Psoas muscle (tissue), 8 donors: Measurements from ENCODE around the gene RASAL2. TPM values are rescaled to one million over a fixed set of nuclear protein-coding genes. Genes with fewer than 3 reads are reported as not detected.

Source experiments
- ATAC-seq, 4 donors: fragments of 200-7000 bp; cut with Tn5 transposase; one replicate each; pipeline ENCODE4 v1.9.1; 2020; ENCODE audit warnings: moderate library complexity in 3 of 4, mild to moderate bottlenecking in 2 of 4
- DNase-seq, 2 donors: peaks; one replicate each; pipeline ENCODE4 v3.0.0-alpha.2; 2020
- H3K27ac ChIP-seq: fragments of 200-600 bp; one replicate; pipeline ENCODE4 v1.8.0; 2022
- H3K27me3 ChIP-seq, 3 donors: fragments of 200-600 bp in 1 of 3; one replicate each; pipeline versions ENCODE4 v1.6.1 to v1.8.0; 2013 to 2022; ENCODE audit warnings: low read length in 2 of 3, mild to moderate bottlenecking in 2 of 3, moderate library complexity in 1 of 3; ENCODE audit not compliant: insufficient read depth in 3 of 3
- H3K36me3 ChIP-seq, 2 donors: fragments of 200-600 bp in 1 of 2; one replicate each; pipeline versions ENCODE4 v1.6.1 to v1.8.0; 2013 to 2022; ENCODE audit warnings: low read depth in 1 of 2, mild to moderate bottlenecking in 1 of 2, moderate library complexity in 1 of 2; ENCODE audit not compliant: insufficient read depth in 1 of 2
- H3K4me1 ChIP-seq: fragments of 200-600 bp; one replicate; pipeline ENCODE4 v1.8.0; 2022
- H3K4me3 ChIP-seq: fragments of 200-600 bp; one replicate; pipeline ENCODE4 v1.8.0; 2022; ENCODE audit warnings: mild to moderate bottlenecking
- H3K9me3 ChIP-seq: fragments of 200-600 bp; one replicate; pipeline ENCODE4 v1.8.0; 2022
- WGBS, 3 donors: extraction: QIAGEN DNeasy Blood & Tissue Kit; methylation state at CpG; one replicate each; pipeline versions ENCODE4 v1.1.6 to v1.1.7; 2013; 5-methylcytosine and 5-hydroxymethylcytosine counted together
- intact Hi-C, 2 donors: fragments of 100-400 bp; cut with DNase I; formaldehyde crosslinking; loops; one replicate each; pipeline versions ENCODE4 v1.11.0 to v1.14.2; 2022
- polyA plus RNA-seq, 3 donors: library from polyadenylated mRNA; stranded (reverse); fragments of 200-250 nt; gene quantifications; one replicate each; pipeline ENCODE4 v1.2.3, GENCODE V29; 2013
- total RNA-seq, 4 donors: library from RNA; stranded (reverse); fragmentation: NEBNext Ultra II Directional in 2 of 4; extraction: Animal tissue kit (Norgen Biotek cat#: 25700) in 2 of 4; gene quantifications; one replicate each; pipeline versions ENCODE4 v1.2.1 to v1.2.4, GENCODE V29; 2021 to 2023
- TF ChIP-seq, protein P1 (sequence below): fragments of 200-600 bp; IDR thresholded peaks from one replicate; pipeline ENCODE4 v1.8.0; 2022; ENCODE audit warnings: antibody characterized with exemption
- donor health status: healthy with polysubstance abuse.
- donor health status: DM: no; HTN: no; CAD: no; lungs with moderate emphysema.
- donor health status: Bipolar disorder and iron deficiency.
- donor health status: healthy.
- donor health status: DM: yes; HTN: yes; CAD: no.
- donor health status: DM: no; HTN: no; CAD: no.
- donor health status: DM: no; HTN: no; CAD: no.
- donor health status: DM: yes; HTN: yes; CAD: no.

RASAL2 gene
- total and polyA plus RNA-seq, 7 donors, result 1.9 to 42.1 (median 5.5) TPM

DNA sequence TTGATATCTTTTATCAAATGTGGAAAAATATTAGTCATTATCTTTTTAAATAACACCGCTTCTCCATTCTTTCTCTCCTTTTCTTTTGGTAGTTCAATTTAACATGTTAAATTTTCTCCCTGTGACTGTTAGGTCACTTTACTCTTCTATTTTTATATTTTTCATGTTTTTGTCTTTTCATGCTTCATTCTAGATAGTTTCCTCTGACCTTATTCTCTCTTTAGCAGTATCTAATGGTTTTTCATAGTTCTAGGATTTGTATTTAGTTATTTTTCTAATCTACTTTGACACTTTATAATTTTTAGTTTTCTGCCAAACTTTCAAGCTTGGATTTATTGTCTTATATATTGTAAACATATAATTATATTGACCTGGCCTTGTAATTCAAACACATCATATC, 116.0 kb downstream of the RASAL2 start:
- Histone ChIP-seq H3K27me3 (no peaks in the 10 kb centered on the region), H3K4me3 (no peak overlapping the region), H3K9me3 (peaks cover 34% of the 10 kb centered on the region), H3K36me3 (peaks cover 0 to 4% of the 10 kb centered on the region in 2 donors), H3K4me1 (no peaks in the 10 kb centered on the region), H3K27ac (no peak overlapping the region)
- ATAC-seq (no peak), DNase-seq (no peak)
- intact Hi-C loops, result no loop called here
- WGBS, 3 donors, result 95 to 100% (median 99%) methylated on average over 1 of the region's 1 CpG
- TF ChIP-seq, protein P1, sequence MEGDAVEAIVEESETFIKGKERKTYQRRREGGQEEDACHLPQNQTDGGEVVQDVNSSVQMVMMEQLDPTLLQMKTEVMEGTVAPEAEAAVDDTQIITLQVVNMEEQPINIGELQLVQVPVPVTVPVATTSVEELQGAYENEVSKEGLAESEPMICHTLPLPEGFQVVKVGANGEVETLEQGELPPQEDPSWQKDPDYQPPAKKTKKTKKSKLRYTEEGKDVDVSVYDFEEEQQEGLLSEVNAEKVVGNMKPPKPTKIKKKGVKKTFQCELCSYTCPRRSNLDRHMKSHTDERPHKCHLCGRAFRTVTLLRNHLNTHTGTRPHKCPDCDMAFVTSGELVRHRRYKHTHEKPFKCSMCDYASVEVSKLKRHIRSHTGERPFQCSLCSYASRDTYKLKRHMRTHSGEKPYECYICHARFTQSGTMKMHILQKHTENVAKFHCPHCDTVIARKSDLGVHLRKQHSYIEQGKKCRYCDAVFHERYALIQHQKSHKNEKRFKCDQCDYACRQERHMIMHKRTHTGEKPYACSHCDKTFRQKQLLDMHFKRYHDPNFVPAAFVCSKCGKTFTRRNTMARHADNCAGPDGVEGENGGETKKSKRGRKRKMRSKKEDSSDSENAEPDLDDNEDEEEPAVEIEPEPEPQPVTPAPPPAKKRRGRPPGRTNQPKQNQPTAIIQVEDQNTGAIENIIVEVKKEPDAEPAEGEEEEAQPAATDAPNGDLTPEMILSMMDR, result no peak

DNA sequence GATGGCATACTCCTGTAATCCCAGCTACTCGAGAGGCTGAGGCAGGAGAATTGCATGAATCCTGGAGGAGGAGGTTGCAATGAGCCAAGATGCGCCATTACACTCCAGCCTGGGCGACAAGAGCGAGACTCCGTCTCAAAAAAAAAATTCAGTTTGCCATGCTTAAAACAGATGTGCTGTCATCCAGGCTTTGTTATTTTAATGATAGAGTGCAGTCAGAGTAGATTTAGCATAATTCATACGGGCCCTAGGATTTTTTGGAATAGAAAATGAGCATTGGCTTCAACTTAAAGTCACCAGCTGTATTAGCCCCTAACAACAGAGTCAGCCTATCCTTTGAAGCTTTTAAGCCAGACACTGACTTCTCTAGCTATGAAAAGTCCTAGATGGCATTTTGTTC, 124.6 kb downstream of the RASAL2 start:
- Histone ChIP-seq H3K9me3 (no peaks in the 10 kb centered on the region), H3K4me1 (no peaks in the 10 kb centered on the region), H3K27me3 (no peaks in the 10 kb centered on the region), H3K4me3 (no peak overlapping the region), H3K27ac (no peak overlapping the region), H3K36me3 (no peaks in the 10 kb centered on the region)
- TF ChIP-seq, protein P1, result no peak
- ATAC-seq, result no peak
- no peak for DNase-seq
- intact Hi-C loops, result no loop called here
- 91 to 95% (median 94%) methylated on average over 6 of the region's 6 CpGs for WGBS, 3 donors

DNA sequence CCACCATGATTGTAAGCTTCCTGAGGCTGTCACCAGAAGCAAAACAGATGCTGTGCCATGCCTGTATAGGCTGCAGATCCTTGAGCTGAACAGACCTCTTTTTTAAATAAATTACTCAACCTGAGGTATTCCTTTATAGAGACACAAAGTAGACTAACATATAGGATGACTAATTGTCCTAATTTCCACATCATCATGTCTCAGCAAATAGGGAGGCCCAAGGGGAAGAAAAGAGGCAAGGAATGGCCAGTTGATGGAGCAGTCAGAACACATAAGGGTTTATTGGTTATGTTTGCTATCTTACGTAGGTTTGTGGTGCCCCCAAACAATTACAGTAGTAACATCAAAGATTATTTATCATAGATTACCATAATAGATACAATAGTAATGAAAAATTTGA, 126.2 kb downstream of the RASAL2 start:
- Histone ChIP-seq H3K9me3 (no peaks in the 10 kb centered on the region), H3K4me1 (no peaks in the 10 kb centered on the region), H3K27ac (no peak overlapping the region), H3K36me3 (no peaks in the 10 kb centered on the region), H3K4me3 (no peak overlapping the region), H3K27me3 (no peaks in the 10 kb centered on the region)
- ATAC-seq, result no peak
- no peak for DNase-seq
- WGBS, 3 donors, result 94 to 100% (median 97%) methylated on average over 1 of the region's 1 CpG
- intact Hi-C loops, result no loop called here
- TF ChIP-seq, protein P1, result no peak

DNA sequence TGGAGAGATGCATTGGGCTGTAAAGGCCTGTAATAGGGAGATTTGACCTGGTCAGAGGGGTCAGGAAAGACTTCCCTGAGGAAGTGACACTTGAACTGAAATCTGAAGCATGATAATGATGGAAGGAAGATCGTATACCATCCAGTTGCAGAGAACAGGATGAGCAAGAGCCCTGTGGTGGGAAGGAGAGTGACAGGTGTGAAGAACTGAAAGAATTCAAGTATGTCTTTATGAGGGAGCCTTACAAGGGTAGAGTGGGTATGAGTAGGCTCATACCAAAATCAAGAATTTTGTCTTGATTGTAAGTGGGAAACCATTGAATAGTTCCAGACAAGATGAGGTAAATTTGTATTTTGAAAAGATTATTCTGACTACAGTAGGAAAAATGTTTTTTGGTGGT, 129.4 kb downstream of the RASAL2 start:
- H3K36me3 ChIP-seq, result no peaks in the 10 kb centered on the region
- DNase-seq (no peak), ATAC-seq (no peak)
- H3K9me3 ChIP-seq, result no peaks in the 10 kb centered on the region
- H3K4me1 ChIP-seq, result no peaks in the 10 kb centered on the region
- 62 to 74% (median 66%) methylated on average over 1 of the region's 1 CpG for WGBS, 3 donors
- no peak overlapping the region for H3K4me3 ChIP-seq
- intact Hi-C loops, result no loop called here
- TF ChIP-seq, protein P1, result no peak
- no peak overlapping the region for H3K27ac ChIP-seq
- H3K27me3 ChIP-seq, result no peaks in the 10 kb centered on the region

DNA sequence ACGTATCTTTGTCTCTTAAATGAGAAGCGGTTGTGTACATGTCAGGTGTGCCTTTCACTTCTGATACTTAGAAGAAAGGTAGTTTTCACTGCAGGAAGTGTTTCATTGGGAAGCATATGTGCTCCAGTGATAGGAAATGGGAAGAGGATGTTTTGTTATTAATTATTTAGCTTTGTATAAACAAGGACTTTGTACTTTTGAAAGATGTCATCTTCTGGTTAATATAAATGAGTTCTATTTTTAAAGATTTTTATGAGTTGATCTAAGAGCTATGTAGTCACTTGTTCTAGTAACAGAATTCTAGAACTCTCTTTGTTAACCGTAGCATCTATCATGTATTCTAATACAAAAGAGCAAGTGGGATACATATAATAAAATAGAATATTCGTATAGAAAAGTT, 130.5 kb downstream of the RASAL2 start:
- no peaks in the 10 kb centered on the region for H3K36me3 ChIP-seq
- no peak overlapping the region for H3K27ac ChIP-seq
- DNase-seq (no peak), ATAC-seq (no peak)
- H3K27me3 ChIP-seq, result no peaks in the 10 kb centered on the region
- 55 to 61% (median 59%) methylated on average over 4 of the region's 4 CpGs for WGBS, 3 donors
- intact Hi-C loops, result no loop called here
- H3K9me3 ChIP-seq, result no peaks in the 10 kb centered on the region
- no peaks in the 10 kb centered on the region for H3K4me1 ChIP-seq
- TF ChIP-seq, protein P1, result no peak
- no peak overlapping the region for H3K4me3 ChIP-seq
